Endothelial cell of umbilical vein (primary cell): Measurements from ENCODE around the gene LEMD3. TPM values are rescaled to one million over a fixed set of nuclear protein-coding genes. Genes with fewer than 3 reads are reported as not detected.

Source experiments
- BruUV-seq: library from RNA; stranded (reverse); fragments of 400-500 nt; replicated peaks from 2 replicates; lab custom pipeline; 2021; lab: Mats Ljungman, UMichigan
- CTCF ChIA-PET: fragments of 300-600, 350-600 bp; sonication (Branson Sonifier 250); formaldehyde crosslinking; loops from one replicate; lab custom pipeline; 2021; ENCODE audit warnings: antibody characterized with exemption, inconsistent platforms; lab: Charles Lee
- POLR2A ChIA-PET: fragments of 300-600, 350-600 bp; sonication (Branson Sonifier 250); formaldehyde crosslinking; loops from one replicate; lab custom pipeline; 2021; ENCODE audit warnings: antibody characterized with exemption, inconsistent platforms; lab: Charles Lee
- DNase-seq: peaks from one replicate; pipeline ENCODE4 v3.0.0-alpha.2; 2011; ENCODE audit warnings: low read depth, low spot score
- FAIRE-seq: peaks from 2 replicates; lab custom pipeline; 2011; peaks lifted over from hg19 to GRCh38; lab: Jason Lieb, UNC
- H2AFZ ChIP-seq: 2 replicates; pipeline ENCODE4 v1.6.0; 2012; ENCODE audit warnings: low read depth, low read length, control low read depth, inconsistent platforms
- H3K27ac ChIP-seq: 2 replicates; pipeline ENCODE4 v1.5.1; 2011; ENCODE audit warnings: low read depth, mild to moderate bottlenecking, control low read depth, low read length, moderate library complexity; ENCODE audit not compliant: insufficient read depth
- H3K27me3 ChIP-seq, 2 experiments: 2 replicates each; pipeline versions ENCODE4 v1.6.0 to v1.6.1; 2011; ENCODE audit warnings: low read length in 2 of 2, mixed read lengths in 1 of 2; ENCODE audit not compliant: control insufficient read depth in 2 of 2, insufficient read depth in 2 of 2
- H3K36me3 ChIP-seq, 2 experiments: 2 replicates in 1 of 2; 3 replicates in 1 of 2; pipeline ENCODE4 v1.5.1; 2011; ENCODE audit warnings: low read length in 2 of 2, mild to moderate bottlenecking in 1 of 2, moderate library complexity in 1 of 2; ENCODE audit not compliant: control insufficient read depth in 2 of 2, insufficient read depth in 2 of 2; ENCODE audit errors: extremely low read depth in 1 of 2
- H3K4me1 ChIP-seq: 3 replicates; pipeline ENCODE4 v1.5.1; 2011; ENCODE audit warnings: mild to moderate bottlenecking, low read length; ENCODE audit not compliant: control insufficient read depth, insufficient read depth; ENCODE audit errors: extremely low read depth
- H3K4me2 ChIP-seq: 2 replicates; pipeline ENCODE4 v1.6.1; 2011; ENCODE audit warnings: low read length, control low read depth, mixed read lengths; ENCODE audit not compliant: insufficient read depth
- H3K4me3 ChIP-seq, 3 experiments: fragments of 200-600 bp in 1 of 3; sonication (generic), shearing (Covaris generic) in 1 of 3; replicated peaks in 1 of 3; 2 replicates each; pipeline ENCODE4 v1.5.1; 2011 to 2016; ENCODE audit warnings: control low read depth in 3 of 3, low read length in 3 of 3, mild to moderate bottlenecking in 2 of 3, inconsistent platforms in 1 of 3, low read depth in 1 of 3, moderate library complexity in 1 of 3; ENCODE audit not compliant: insufficient read depth in 1 of 3
- H3K79me2 ChIP-seq: 2 replicates; pipeline ENCODE4 v1.6.0; 2012; ENCODE audit warnings: low read length, inconsistent platforms; ENCODE audit not compliant: control insufficient read depth, insufficient read depth
- H3K9ac ChIP-seq: replicated peaks from 2 replicates; pipeline ENCODE3; 2011; ENCODE audit warnings: low read length, control low read depth; ENCODE audit not compliant: insufficient read depth; ENCODE audit errors: extremely low read depth
- H3K9me1 ChIP-seq: replicated peaks from 3 replicates; pipeline ENCODE4 v1.6.0; 2011; ENCODE audit warnings: mild to moderate bottlenecking, low read length; ENCODE audit not compliant: control insufficient read depth, insufficient read depth; ENCODE audit errors: extremely low read depth
- H3K9me3 ChIP-seq: replicated peaks from 2 replicates; pipeline ENCODE4 v1.5.1; 2012; ENCODE audit warnings: low read length, inconsistent platforms; ENCODE audit not compliant: control insufficient read depth, insufficient read depth
- H4K20me1 ChIP-seq: replicated peaks from 2 replicates; pipeline ENCODE3; 2011; ENCODE audit warnings: mild to moderate bottlenecking, low read length; ENCODE audit not compliant: control insufficient read depth, insufficient read depth; ENCODE audit errors: extremely low read depth
- CTCF ChIP-seq, 2 donors: IDR thresholded peaks; 1 replicate in 1 of 2; 2 replicates in 1 of 2; pipeline ENCODE4 v1.5.1; 2011; ENCODE audit warnings: low read length in 2 of 2, mild to moderate bottlenecking in 2 of 2, moderate library complexity in 2 of 2, control low read depth in 1 of 2, inconsistent platforms in 1 of 2, low read depth in 1 of 2; ENCODE audit not compliant: insufficient read depth in 1 of 2; ENCODE audit errors: extremely low read depth in 1 of 2
- EZH2 ChIP-seq: IDR thresholded peaks from 2 replicates; pipeline ENCODE4 v1.6.1; 2012; ENCODE audit warnings: borderline replicate concordance, low read depth, mild to moderate bottlenecking, moderate library complexity, low read length, inconsistent platforms; ENCODE audit not compliant: severe bottlenecking
- FOS ChIP-seq: IDR thresholded peaks from 2 replicates; pipeline ENCODE4 v1.6.1; 2011; ENCODE audit warnings: mild to moderate bottlenecking, low read length, moderate library complexity, borderline replicate concordance; ENCODE audit not compliant: insufficient read depth
- GATA2 ChIP-seq: IDR thresholded peaks from 2 replicates; pipeline ENCODE4 v1.7.0; 2011; ENCODE audit warnings: low read depth, mild to moderate bottlenecking, moderate library complexity, mixed read lengths, low read length; ENCODE audit not compliant: insufficient read length, insufficient read depth
- JUN ChIP-seq: IDR thresholded peaks from 2 replicates; pipeline ENCODE4 v1.6.1; 2011; ENCODE audit warnings: borderline replicate concordance, low read depth; ENCODE audit not compliant: insufficient read length, insufficient read depth
- MAX ChIP-seq: IDR thresholded peaks from 2 replicates; pipeline ENCODE4 v1.6.1; 2011; ENCODE audit not compliant: insufficient read depth, insufficient read length
- MYC ChIP-seq: IDR thresholded peaks from one replicate; pipeline ENCODE4 v1.6.1; 2011; ENCODE audit warnings: mild to moderate bottlenecking, low read depth, low read length
- POLR2A ChIP-seq: IDR thresholded peaks from 2 replicates; pipeline ENCODE4 v1.6.1; 2012; ENCODE audit warnings: low read depth, mild to moderate bottlenecking, control low read depth, low read length
- POLR2AphosphoS5 ChIP-seq: IDR thresholded peaks from 2 replicates; pipeline ENCODE4 v1.6.1; 2012; ENCODE audit warnings: low read depth, mild to moderate bottlenecking, control low read depth, low read length, moderate library complexity; ENCODE audit not compliant: insufficient read depth
- dilution Hi-C: fragments of 300-500 bp; cut with MboI; formaldehyde crosslinking; loops from one replicate; pipeline ENCODE4 v1.15.0; 2019; ENCODE audit warnings: low sequenced_read_pairs; ENCODE audit not compliant: extremely low pct_ligation_motif_present
- intact Hi-C: fragments of 100-400 bp; cut with micrococcal nuclease; formaldehyde crosslinking; loops from one replicate; pipeline ENCODE4 v1.10.0; 2022
- polyA plus RNA-seq, 4 experiments: library from polyadenylated mRNA; depleted of rRNA in 3 of 4; stranded (reverse) in 3 of 4; unstranded in 1 of 4; fragments of >200 nt; gene quantifications; 2 replicates each; pipeline versions ENCODE4 v1.2.1 to v1.2.3, GENCODE V29; 2011 to 2012; ENCODE audit warnings: missing spikeins in 1 of 4
- total RNA-seq: library from RNA; stranded (reverse); gene quantifications from 2 replicates; pipeline ENCODE4 v1.2.3, GENCODE V29; 2021

LEMD3 gene
- total and polyA plus RNA-seq, 2 donors (not counting 3 experiments of a cell fraction or from before 2014, with no cell fraction given) = 7.4 to 24.2 TPM

GRCh38 chr12:65203376-65203775 lies 34.0 kb downstream of the LEMD3 start:
- Histone ChIP-seq H3K27me3 (no peaks in the 10 kb centered on the region), H3K79me2 (peaks cover 68% of the 10 kb centered on the region), H3K36me3 (no peaks in the 10 kb centered on the region), H3K27ac (no peak overlapping the region), H3K4me3 (no peak overlapping the region), H3K9me3 (no peaks in the 10 kb centered on the region), H3K9ac (no peak overlapping the region), H2AFZ (no peak overlapping the region), H4K20me1 (peaks cover 2% of the 10 kb centered on the region), H3K4me1 (no peaks in the 10 kb centered on the region), H3K9me1 (no peaks in the 10 kb centered on the region), H3K4me2 (no peak overlapping the region)
- FAIRE-seq = no peak
- no peak for DNase-seq
- ChIA-PET POLR2A (no interaction called here), CTCF (interaction anchor here (1.6 kb wide), 1 partner anchor 10 kb away, joined by 3 read pairs; no protein-coding TSS in a partner anchor)
- dilution Hi-C loops (no loop called here), intact Hi-C loops (no loop called here)
- TF ChIP-seq POLR2A = no peak
- no peak for TF ChIP-seq POLR2AphosphoS5
- TF ChIP-seq GATA2 = no peak
- no peak for TF ChIP-seq CTCF (IDR thresholded peaks at IDR 0.05; ENCODE audit: extremely low read depth in 1 of 2, insufficient read depth in 1 of 2, low read depth in 1 of 2, low read length in 2 of 2)
- TF ChIP-seq JUN = no peak
- TF ChIP-seq FOS = no peak
- TF ChIP-seq MYC = no peak
- no peak for TF ChIP-seq MAX
- TF ChIP-seq EZH2 = no peak
- BruUV-seq = no TSS peak
